NOMO-1 treated with DMSO at 0.1 percent for 48 hours (cell line): Measurements from ENCODE around the gene ZBTB16.
A peak's percentile ranks its signal among the peaks of the same experiment; 100 is the strongest.

ENCODE experiments used
- DNase-seq: peaks from one replicate; lab custom pipeline; 2025; ENCODE audit not compliant: unreplicated experiment; lab: John Stamatoyannopoulos, UW

The ZBTB16 gene

DNA sequence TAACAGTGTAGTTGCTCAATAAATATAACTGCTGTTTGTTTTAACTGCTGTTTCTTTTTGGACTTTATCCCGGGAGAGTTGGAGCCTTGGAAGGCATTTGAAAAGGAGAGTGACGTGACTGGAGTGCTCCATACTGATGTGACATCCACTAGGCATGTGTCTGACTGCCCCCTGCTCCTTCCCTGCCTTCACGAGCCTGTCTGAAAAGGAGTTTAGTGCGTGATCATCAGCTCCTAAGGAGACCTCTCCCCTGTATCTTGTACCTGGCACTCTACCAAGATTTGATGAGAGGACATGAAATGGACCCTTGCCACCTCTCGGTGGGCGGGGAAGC lies 22.9 kb downstream of the ZBTB16 start:
- DNase-seq: no peak

DNA sequence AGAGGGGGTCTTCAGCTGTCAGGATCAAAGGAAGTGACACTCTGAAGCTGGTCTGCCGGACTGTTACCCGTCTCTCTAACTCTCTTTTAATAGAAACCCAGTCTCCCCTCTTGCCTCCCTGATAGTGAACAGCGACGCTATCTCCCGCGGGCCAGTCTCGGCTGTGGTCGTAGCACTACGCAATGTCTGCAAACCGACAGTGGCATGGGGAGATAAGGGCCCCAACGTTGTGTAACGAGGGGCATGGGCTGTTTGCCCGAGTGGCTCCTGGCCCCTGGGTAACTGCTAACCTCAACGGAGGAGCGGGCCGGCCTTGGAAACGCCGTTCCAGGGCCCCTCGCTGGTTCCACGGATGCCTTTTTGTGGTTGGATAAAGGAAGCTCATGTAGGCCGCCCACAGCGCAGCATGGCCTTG lies 23.3 kb downstream of the ZBTB16 start:
- peak; percentile 87 for DNase-seq

DNA sequence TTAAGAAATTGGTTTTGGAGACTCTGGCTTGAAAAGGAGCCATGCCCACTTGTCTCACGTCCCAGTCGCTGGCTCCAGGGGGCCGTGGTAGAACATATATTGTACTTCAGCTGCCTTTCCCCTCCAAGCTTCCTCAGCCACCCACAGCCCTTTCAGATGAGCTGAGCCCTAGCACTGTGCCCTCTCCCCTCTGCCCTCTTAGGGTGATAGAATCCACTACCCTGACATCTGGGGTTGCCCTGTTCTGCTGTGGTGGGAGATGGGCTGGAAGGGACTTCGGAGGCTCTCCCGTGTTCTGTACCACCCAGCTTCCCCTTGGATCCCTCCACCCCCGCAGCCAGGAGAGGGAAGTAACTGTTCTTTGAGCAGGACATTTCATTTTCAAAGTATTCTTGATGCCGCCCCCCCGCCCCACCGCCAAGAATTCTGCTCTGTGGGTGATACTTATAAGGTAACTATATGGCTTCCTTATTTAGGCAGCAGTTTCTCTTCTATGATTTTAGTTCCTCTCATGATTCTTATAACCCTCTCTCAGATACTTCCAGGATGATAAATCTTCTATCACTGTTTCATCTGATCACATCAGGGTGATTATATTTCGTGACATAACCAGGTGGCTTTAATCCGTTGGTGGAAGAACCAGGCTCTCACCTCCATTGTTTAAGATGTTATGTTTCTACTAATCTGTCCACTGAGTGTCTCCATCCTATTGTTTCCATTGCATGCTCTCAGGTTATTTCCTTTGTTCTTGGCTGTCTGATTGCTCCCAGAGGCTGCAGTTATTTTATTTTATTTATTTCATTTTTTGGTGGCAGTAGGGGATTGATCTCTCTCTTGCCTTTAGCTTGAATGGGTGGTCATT lies 24.1 kb downstream of the ZBTB16 start:
- DNase-seq: peak; percentile 42

DNA sequence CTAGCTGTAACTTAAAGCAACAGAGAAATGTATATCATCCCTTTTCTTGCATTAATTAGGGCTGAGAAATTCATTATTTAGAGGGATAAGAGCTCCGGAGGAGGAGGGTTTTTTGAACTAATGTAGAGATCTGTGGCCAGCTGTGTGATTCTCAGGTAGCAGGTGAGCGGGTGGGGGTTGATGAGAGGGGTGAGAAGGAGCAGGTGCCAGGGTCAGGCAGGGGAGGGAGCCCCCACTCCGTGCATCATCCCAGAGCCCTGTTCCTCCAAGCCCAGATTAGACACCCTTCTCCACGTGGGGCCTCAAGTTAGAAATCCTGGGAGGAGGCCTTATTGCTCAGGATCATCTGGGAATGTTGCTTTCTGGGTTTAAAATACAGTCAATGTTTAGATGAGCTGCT lies 24.9 kb downstream of the ZBTB16 start:
- no peak for DNase-seq

DNA sequence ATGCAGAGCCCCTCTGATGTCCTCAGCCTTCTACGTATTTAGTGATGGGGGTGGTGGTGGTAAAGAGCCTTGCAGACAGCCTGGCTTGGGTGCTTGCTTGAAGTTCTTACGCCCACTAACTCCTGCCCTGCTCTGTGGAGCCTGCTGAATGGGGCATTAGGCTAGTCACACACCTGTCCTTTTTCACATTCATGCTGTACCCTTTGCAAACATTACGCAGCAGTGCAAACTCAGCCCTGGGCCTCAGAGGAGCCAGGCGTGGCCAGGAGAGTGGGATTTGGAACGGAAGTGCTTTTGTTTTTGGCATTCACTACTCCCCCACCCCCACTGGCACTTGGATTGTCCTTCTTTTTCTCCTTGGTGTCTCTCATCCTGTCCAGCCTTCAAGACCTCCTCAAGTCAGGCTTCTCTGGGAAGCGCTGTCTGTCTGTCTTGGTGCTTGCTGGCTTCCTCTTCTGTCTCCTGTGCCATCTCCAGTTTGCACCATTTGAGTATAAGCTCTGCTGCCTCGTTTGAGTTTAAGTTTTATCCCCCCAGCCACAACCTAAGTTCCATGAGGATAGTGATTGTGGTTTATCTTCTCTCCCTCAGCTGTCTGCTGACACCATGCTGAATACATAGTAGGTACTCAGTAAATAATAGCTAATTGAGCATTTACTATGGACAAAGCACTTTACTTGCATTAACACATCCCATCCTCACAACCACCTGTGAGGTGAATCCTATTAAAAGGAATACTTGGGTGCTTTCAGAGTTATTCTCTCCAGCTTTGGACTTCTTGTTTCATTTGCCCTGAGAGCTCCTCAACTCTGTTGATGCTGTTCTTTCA lies 26.7 kb downstream of the ZBTB16 start:
- no peak for DNase-seq

DNA sequence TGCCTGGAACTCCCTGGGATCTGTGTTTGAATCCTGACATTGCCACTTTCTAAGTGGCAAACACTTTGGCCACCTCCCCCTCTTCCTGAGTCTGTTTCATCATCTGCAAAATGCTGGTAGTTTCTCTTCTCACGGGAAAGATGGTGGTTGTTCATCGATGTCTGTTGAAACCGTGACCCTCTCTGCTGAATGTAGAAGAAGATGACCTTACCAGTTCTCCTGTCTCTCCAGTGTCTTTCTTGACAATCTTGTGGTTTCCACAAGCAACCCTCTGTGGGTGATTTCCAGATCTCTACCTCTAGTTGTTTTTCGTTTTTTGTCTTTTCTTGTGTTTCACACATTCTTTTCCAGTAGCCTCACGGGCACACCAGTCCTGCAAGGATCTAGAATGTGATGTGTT lies 27.5 kb downstream of the ZBTB16 start:
- no peak for DNase-seq

DNA sequence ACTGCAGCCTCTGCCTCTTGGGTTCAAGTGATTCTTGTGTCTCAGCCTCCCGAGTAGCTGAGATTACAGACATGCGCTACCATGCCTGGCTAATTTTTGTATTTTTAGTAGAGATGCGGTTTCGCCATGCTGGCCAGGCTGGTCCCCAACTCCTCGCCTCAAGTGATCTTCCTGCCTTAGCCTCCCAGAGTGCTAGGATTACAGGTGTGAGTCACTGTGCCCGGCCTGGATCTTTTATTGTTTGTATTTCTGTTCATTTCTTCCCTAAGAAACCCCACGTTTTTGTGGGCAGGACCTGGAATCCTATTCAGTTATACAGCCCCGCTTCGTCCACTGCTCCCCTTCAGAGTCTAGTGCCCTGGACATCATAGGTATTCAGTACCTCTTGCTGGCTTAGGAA lies 28.7 kb downstream of the ZBTB16 start:
- DNase-seq: no peak

DNA sequence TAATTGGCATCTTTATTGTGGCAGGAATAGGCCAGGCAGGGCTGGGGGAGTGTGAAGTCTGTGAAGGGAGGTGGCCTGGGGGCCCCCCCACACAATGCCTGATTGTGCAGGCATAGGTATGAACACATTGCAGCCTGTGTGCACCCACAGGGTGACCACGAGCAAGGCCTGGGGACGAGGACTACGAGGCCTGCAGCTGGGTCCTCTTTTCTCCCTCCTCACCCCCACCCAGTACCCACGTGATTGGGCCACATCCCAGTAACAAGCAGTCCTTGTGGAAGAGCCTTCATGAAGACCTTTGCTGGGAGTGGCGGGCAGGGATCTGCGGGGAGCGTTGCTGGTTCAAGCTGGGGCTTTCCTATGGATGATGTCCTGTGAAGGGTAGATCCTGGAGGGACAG lies 29.3 kb downstream of the ZBTB16 start:
- no peak for DNase-seq

DNA sequence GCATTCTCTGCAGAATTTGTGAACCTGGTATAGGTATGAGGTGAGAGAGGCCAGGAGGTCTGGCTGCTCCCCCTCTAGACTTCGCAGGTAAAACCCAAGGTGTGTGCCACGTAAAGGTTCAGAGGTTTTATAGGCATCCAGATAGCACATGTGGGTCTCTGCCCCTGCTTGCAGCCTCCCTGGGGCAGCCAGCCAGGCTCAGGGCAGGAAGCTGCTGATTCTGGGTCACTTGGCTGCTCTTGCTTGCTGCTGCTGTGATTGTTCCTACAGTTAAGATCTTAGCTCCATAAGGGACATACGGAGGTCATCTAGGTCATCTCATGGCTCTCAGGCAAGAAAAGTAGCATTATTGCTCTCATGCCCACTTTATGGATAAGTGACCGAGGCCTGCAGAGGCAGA lies 30.2 kb downstream of the ZBTB16 start:
- no peak for DNase-seq

DNA sequence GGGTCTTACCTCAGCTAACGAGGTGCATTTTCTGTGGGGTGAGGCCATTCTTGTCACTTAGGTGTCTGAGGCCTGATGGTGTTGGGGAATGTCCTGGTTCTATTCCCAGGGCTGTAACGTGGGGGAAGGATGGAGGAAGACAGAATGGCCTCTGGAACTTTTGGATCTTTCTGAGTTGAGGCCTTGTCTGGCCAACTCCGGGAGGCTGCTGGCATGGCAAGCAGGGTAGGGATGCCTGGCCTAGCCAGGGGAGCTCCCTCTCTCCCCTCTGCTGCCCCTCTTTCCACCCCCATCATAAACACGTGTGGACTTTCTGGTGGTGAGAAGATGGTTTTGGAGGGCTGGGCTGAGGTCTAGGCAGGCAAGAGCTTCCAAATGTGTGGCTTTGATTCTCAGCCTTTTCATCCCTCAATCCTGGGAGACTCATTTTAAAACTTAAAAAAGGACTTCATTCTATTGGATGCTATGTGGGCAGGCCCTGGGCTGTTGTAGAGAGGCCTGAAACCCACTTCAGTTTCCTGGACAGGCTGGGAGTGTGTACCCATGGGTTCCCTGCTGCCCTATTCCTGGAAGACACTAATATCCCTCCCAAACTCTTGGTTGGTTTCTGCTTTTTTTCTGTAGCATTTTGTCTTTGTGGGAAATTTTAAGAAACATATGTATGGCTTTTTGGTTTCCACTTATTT lies 30.9 kb downstream of the ZBTB16 start:
- DNase-seq: no peak

DNA sequence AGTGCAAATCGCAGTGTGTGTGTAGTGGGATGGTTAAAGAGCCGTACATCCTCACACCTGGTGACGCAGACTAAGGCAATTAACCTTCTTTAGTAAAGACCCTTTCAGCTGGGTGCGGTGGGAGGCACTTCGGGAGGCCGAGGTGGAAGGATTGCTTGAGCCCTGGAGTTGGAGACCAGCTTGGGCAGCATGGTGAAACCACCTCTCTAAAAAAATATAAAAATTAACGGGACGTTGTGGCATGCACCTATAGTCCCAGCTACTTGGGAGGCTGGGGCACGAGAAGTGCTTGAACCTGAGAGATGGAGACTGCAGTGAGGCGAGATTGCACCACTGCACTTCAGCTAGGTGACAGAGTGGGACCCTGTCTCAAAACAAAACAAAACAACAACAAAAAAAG lies 31.5 kb downstream of the ZBTB16 start:
- DNase-seq: no peak

DNA sequence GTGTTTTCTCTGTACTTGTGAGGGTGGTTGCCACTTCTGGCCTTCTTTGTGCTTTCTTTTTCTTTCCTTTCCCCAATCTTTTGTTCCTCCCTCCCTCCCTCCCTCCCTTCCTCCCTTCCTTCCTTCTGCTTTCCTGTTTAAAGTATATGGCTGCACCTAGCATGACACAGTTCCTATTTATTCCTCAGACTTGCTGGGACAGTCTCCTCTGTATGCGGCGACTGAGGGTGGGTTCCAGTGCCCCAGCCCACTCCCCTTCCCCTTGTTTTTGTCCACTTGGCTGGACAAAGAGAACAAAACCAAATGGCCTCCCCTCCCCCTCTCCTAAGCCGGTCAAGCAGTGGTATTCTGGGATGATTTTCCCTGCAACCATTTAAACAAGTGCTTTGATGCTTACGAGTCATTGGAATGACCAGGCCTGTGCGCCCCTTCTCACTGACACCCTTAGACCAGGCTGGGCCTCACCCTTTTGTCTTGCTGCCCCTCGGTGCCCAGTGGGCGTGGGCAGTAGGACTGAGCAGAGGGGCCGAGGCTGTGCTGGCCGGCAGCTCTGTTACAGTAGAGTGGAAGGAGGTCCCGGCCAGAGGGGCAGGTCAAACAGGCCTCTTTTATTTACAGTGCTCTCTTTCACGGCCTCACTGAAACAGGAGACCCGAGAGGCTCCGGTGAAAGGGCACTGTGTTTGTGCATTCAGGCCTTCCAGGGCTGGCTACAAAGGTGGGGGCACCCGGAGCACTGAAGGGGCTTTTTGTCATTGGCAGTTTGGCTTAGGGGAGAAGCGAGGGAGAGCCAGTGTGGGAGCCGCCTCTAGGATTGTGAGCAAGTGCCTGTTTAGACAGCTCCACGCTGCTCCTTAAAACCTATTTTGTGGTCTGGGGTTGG lies 32.2 kb downstream of the ZBTB16 start:
- DNase-seq: no peak

DNA sequence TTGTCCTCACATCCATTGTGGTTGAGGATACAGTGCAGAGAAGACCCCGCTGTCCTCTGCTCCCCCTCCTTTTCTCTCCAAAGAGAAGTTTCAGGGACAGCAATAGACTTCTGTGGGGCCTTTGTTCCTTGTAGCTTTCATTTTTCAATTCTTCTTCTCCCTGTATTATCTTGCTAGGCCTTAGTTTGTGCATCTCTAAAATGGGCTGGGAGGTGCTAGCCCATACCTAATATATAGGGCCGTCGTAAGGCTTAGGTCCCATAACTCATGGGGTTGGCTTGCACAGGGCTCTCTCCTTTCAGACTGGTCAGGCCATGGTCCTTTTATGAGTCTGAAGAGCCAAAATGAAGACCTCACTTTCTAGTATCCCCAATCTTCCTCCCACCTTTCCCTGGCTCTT lies 33.0 kb downstream of the ZBTB16 start:
- DNase-seq: no peak

DNA sequence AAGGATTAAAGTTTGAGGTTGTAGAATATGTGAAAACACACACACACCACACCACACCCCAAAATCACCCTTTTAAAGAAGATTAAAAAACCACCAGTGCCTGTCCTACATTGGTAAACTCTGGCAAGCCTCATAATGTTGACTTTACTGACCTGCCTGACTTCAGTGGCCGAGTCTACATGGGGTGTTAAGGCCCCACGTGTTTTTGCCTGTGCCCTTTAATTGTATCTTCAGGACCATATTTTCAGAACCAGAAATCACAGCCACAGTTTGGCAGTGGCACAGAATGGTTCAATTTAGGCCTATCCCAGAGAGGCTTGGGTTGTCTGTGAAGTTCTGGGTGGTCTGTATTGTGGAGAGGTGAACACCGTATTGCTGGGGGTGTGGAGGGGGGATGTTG lies 33.4 kb downstream of the ZBTB16 start:
- DNase-seq: no peak

DNA sequence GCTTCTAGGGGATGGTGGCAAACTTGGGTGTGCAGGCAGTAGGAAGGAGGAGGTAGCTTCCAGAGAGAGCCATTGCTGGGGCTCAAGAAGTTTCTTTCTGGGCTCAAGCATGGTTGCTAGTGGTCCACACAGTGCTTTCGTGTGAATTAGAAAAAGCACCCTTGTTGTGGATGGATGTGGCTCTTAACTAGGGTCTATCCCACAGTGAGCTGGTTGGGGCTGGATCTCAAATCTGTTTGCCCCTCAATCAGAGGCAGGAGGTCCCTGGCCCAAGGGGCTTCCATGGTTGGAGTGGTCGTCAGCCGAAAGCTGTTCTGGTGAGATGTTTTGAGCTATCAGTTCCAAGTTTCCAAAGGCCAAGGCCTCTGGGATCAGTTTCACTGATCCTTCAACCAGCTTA lies 35.0 kb downstream of the ZBTB16 start:
- DNase-seq: no peak

DNA sequence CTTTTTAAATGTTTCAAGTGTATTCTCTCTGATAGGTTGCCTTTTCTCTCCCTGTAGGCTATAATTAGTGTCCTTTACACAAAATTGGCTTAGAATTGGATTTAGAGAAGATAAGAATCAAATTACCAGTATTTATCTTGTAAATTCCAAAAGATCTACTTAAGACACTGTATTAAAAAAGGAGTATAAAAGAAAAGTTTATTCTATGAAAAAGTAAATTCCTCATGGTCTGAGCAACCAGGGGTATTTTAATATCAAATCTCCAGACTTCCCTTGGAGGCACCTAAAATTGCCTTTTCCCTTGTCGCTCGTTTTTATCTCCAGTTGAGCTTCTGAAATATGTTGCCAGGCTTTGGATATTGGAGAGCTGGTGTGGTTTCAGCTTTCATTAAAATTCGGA lies 36.4 kb downstream of the ZBTB16 start:
- no peak for DNase-seq

DNA sequence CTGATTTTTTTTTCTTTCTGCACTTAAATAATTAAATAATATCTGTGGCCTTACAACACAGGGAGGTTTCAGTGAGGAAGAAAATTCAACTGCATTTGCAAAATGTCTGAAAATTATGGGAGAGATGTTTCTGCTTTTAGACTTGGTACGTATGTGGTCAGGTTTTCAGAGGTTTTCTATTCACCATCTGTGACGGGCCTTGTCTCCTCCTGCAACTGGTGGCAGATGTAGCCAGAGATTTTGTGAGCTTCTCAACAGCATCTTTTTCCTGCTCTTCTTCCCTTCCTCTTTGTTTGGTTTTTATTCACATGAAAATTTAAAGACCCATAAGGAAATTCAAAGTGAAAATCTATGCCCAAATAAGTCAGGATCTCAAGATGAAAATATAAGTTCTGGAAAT lies 38.3 kb downstream of the ZBTB16 start:
- DNase-seq: no peak

DNA sequence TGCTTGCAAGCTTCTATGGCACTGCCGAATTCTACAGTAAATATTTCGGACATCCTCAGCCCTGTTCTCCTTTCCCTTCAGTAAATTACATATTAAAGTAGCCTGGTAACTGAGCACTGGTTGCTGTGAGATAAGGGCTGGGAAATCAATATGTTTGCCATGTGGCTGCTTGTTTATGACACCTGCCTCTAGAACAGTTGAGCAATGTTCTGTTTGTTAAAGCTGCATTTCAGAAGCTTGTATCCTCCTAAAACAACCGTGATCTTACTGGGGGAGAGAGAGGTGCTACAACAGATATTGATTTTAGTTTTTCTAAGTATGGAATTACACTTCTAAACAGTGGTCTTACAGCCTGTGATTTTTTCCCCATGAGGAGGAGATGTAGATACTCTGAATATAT lies 39.4 kb downstream of the ZBTB16 start:
- DNase-seq: no peak

DNA sequence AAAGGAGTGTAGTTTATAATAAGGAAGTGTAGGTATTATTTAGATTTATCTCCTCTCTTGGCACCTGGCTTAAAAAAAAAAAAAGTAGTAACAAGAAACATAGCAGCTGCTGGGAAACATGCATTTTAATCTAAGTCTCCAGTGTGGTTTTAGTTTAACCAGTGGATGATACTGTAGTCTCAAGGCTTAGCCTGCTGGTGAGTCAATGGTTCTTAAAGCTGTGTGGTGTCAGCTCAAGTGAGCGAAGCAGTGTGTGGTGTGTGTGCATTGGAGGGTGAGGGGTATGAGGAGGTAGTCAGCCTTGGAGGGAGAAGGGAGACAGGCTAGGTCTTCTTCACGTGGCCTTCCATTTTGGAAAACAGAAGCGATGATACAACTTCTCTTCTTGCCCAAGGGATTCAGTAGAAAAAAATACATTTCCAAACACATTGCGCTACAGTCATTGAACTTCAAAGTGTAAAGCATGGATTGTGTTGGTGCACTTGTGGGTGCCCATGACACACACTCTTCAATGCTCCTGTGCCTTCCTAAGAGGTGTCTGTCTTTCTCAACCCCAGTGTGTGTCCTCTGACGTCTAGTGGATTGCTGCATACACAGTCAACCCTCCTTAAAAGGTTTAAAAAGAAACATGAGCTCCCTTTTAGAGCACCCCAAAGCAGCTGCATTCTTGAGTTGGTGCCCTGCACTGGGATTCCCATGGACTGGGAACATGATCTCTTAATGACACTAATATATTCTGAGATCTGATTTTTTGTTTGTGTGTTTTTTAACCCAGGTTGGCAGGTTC lies 40.1 kb downstream of the ZBTB16 start:
- no peak for DNase-seq
